HepG2 (cell line): ENCODE data around the gene CDK6. TPM values are rescaled to one million over a fixed set of nuclear protein-coding genes. Genes with fewer than 3 reads are reported as not detected.
A peak's percentile ranks its signal among the peaks of the same experiment; 100 is the strongest.

ENCODE experiments used
- ATAC-seq: fragments of 200-7000 bp; cut with Tn5 transposase; 3 replicates; pipeline ENCODE4 v1.9.1; 2020; ENCODE audit warnings: mild to moderate bottlenecking, moderate library complexity
- BruUV-seq: library from RNA; stranded (reverse); fragments of 400-500 nt; replicated peaks from 2 replicates; lab custom pipeline; 2021; lab: Mats Ljungman, UMichigan
- CTCF ChIA-PET: fragments of 300-600 bp; formaldehyde crosslinking; extraction: SDS; loops from one replicate; lab custom pipeline; 2021; ENCODE audit warnings: low total read pairs, inconsistent platforms, low intra/inter-chr PET ratio; lab: Yijun Ruan, JAX
- POLR2A ChIA-PET: fragments of 350-600 bp; sonication (Branson Sonifier 250); formaldehyde crosslinking; loops from one replicate; lab custom pipeline; 2020; ENCODE audit warnings: antibody characterized with exemption, inconsistent platforms; lab: Yijun Ruan, JAX
- DNase-seq: peaks from one replicate; pipeline ENCODE4 v3.0.0-alpha.2; 2015; ENCODE audit warnings: low spot score
- FAIRE-seq: peaks from 3 replicates; lab custom pipeline; 2011; peaks lifted over from hg19 to GRCh38; lab: Jason Lieb, UNC
- H2AFZ ChIP-seq: one replicate; pipeline ENCODE4 v1.6.1; 2011; ENCODE audit warnings: low read length, inconsistent platforms
- H3K27ac ChIP-seq: fragments of 300-600 bp; 3 replicates; pipeline ENCODE4 v1.8.0; 2011; ENCODE audit warnings: mixed run types, mild to moderate bottlenecking, mixed read lengths, low read length, inconsistent platforms; ENCODE audit not compliant: insufficient read depth; ENCODE audit errors: extremely low read length
- H3K27me3 ChIP-seq, 2 experiments: fragments of 200-600 bp in 1 of 2; 2 replicates in 1 of 2; 3 replicates in 1 of 2; pipeline versions ENCODE4 v1.6.0 to v1.8.0; 2011; ENCODE audit warnings: low read length in 2 of 2, mild to moderate bottlenecking in 2 of 2, moderate library complexity in 2 of 2, inconsistent platforms in 1 of 2; ENCODE audit not compliant: insufficient read depth in 2 of 2, control insufficient read depth in 1 of 2
- H3K36me3 ChIP-seq, 2 experiments: fragments of 200-600 bp in 1 of 2; replicated peaks in 1 of 2; 2 replicates in 1 of 2; 3 replicates in 1 of 2; pipeline versions ENCODE4 v1.5.1 to v1.8.0; 2011; ENCODE audit warnings: low read length in 2 of 2, inconsistent platforms in 1 of 2; ENCODE audit not compliant: insufficient read depth in 2 of 2, control insufficient read depth in 1 of 2
- H3K4me1 ChIP-seq: 2 replicates; pipeline ENCODE4 v1.5.1; 2012; ENCODE audit warnings: low read length, inconsistent platforms; ENCODE audit not compliant: insufficient read depth
- H3K4me2 ChIP-seq: 2 replicates; pipeline ENCODE4 v1.6.0; 2011; ENCODE audit warnings: low read depth, low read length, inconsistent platforms
- H3K4me3 ChIP-seq, 3 experiments: fragments of 200-600 bp in 1 of 3; sonication (generic), shearing (Covaris generic) in 1 of 3; replicated peaks in 1 of 3; 2 replicates each; pipeline ENCODE4 v1.5.1; 2011 to 2016; ENCODE audit warnings: low read length in 3 of 3, inconsistent platforms in 2 of 3, low read depth in 2 of 3, mild to moderate bottlenecking in 2 of 3, control low read depth in 1 of 3, mixed read lengths in 1 of 3; ENCODE audit not compliant: insufficient read depth in 1 of 3
- H3K79me2 ChIP-seq: one replicate; pipeline ENCODE4 v1.6.1; 2011; ENCODE audit warnings: low read length, inconsistent platforms; ENCODE audit not compliant: insufficient read depth
- H3K9ac ChIP-seq: 2 replicates; pipeline ENCODE4 v1.6.0; 2011; ENCODE audit warnings: mild to moderate bottlenecking, low read depth, low read length, inconsistent platforms; ENCODE audit not compliant: insufficient read depth
- H3K9me3 ChIP-seq: 2 replicates; pipeline ENCODE4 v1.5.1; 2012; ENCODE audit warnings: mild to moderate bottlenecking, low read length
- H4K20me1 ChIP-seq: 2 replicates; pipeline ENCODE4 v1.6.0; 2011; ENCODE audit warnings: inconsistent platforms, mild to moderate bottlenecking, low read length, moderate library complexity; ENCODE audit not compliant: insufficient read depth
- ATF3 ChIP-seq: sonication (generic); formaldehyde crosslinking; IDR thresholded peaks from 2 replicates; pipeline ENCODE4 v1.4.0; 2020; ENCODE audit warnings: missing genetic modification reagents
- CEBPG ChIP-seq: IDR thresholded peaks from 2 replicates; pipeline ENCODE4 v1.6.1; 2016
- FOSL1 ChIP-seq: sonication (generic); formaldehyde crosslinking; IDR thresholded peaks from 2 replicates; pipeline ENCODE4 v1.9.0; 2021; ENCODE audit warnings: missing genetic modification reagents, borderline replicate concordance
- FOXC1 ChIP-seq: sonication (generic); formaldehyde crosslinking; IDR thresholded peaks from 2 replicates; pipeline ENCODE4 v1.8.0; 2022; ENCODE audit warnings: mild to moderate bottlenecking, missing genetic modification reagents, borderline replicate concordance
- GTF2F1 ChIP-seq: fragments of 150-350 bp; IDR thresholded peaks from 2 replicates; pipeline ENCODE4 v1.6.1; 2014; ENCODE audit warnings: low read length
- HDAC1 ChIP-seq: sonication (generic); formaldehyde crosslinking; IDR thresholded peaks from 2 replicates; pipeline ENCODE4 v1.5.1; 2020; ENCODE audit warnings: mild to moderate bottlenecking, missing genetic modification reagents
- HIVEP1 ChIP-seq: sonication (generic); formaldehyde crosslinking; IDR thresholded peaks from 2 replicates; pipeline ENCODE4 v1.4.0; 2020; ENCODE audit warnings: mild to moderate bottlenecking, missing genetic modification reagents
- HNRNPH1 ChIP-seq: fragments of 200-400 bp; formaldehyde crosslinking; optimal IDR thresholded peaks from 2 replicates; pipeline ENCODE3; 2017; ENCODE audit warnings: mild to moderate bottlenecking, low read depth, low read length
- JUNB ChIP-seq: sonication (generic); formaldehyde crosslinking; IDR thresholded peaks from 2 replicates; pipeline ENCODE4 v1.8.0; 2022; ENCODE audit warnings: missing genetic modification reagents, mild to moderate bottlenecking, borderline replicate concordance
- MXD4 ChIP-seq: IDR thresholded peaks from 2 replicates; pipeline ENCODE4 v1.6.1; 2016; ENCODE audit warnings: mild to moderate bottlenecking, missing biosample characterization, missing genetic modification reagents
- PHB2 ChIP-seq: fragments of 450-650 bp; IDR thresholded peaks from 2 replicates; pipeline ENCODE4 v1.6.1; 2018; ENCODE audit not compliant: partially characterized antibody
- PHF8 ChIP-seq: sonication (generic); formaldehyde crosslinking; IDR thresholded peaks from 2 replicates; pipeline ENCODE4 v1.5.0; 2020; ENCODE audit warnings: missing genetic modification reagents
- PRDM10 ChIP-seq: sonication (generic); formaldehyde crosslinking; IDR thresholded peaks from 2 replicates; pipeline ENCODE4 v1.4.0; 2020; ENCODE audit warnings: low read depth, missing genetic modification reagents
- RARA ChIP-seq: IDR thresholded peaks from 2 replicates; pipeline ENCODE4 v1.6.1; 2016; ENCODE audit warnings: missing genetic modification reagents, missing compliant biosample characterization
- RBM22 ChIP-seq: fragments of 200-400 bp; formaldehyde crosslinking; optimal IDR thresholded peaks from 2 replicates; pipeline ENCODE3; 2017; ENCODE audit warnings: mild to moderate bottlenecking, low read length, moderate library complexity
- SOX6 ChIP-seq, 2 experiments: fragments of 450-650 bp in 1 of 2; sonication (generic) in 1 of 2; formaldehyde crosslinking in 1 of 2; IDR thresholded peaks; 2 replicates each; pipeline versions ENCODE4 v1.4.0 to v1.6.1; 2017 to 2020; ENCODE audit warnings: antibody characterized with exemption in 1 of 2, mild to moderate bottlenecking in 1 of 2, missing genetic modification reagents in 1 of 2
- TP53 ChIP-seq: sonication (generic); formaldehyde crosslinking; conservative IDR thresholded peaks from 2 replicates; pipeline ENCODE4 v1.4.0; 2020; ENCODE audit warnings: missing genetic modification reagents
- ZBTB7B ChIP-seq: sonication (generic); formaldehyde crosslinking; IDR thresholded peaks from 2 replicates; pipeline ENCODE4 v1.4.0; 2020; ENCODE audit warnings: missing genetic modification reagents
- ZNF292 ChIP-seq: sonication (generic); formaldehyde crosslinking; IDR thresholded peaks from 2 replicates; pipeline ENCODE4 v1.8.1; 2022; ENCODE audit warnings: mild to moderate bottlenecking, low read depth, missing genetic modification reagents, borderline replicate concordance
- ZNF460 ChIP-seq: sonication (generic); formaldehyde crosslinking; IDR thresholded peaks from 2 replicates; pipeline ENCODE4 v1.5.1; 2020; ENCODE audit warnings: missing genetic modification reagents, mild to moderate bottlenecking, borderline replicate concordance
- ZNF564 ChIP-seq: sonication (generic); formaldehyde crosslinking; IDR thresholded peaks from 2 replicates; pipeline ENCODE4 v1.8.1; 2023; ENCODE audit warnings: mild to moderate bottlenecking, missing genetic modification reagents
- whole genome bisulfite sequencing: methylation state at CpG from one replicate; pipeline ENCODE4 v1.1.6; 2017; ENCODE audit warnings: low lambda C conversion rate; 5-methylcytosine and 5-hydroxymethylcytosine counted together
- in situ Hi-C: cut with HindIII; loops from 2 replicates; pipeline ENCODE4 v1.10.0; 2017; ENCODE audit warnings: low pct_unique_long_range_greater_than_20kb; ENCODE audit not compliant: extremely low pct_ligation_motif_present
- intact Hi-C: fragments of 100-400 bp; cut with micrococcal nuclease; formaldehyde crosslinking; loops from one replicate; pipeline ENCODE4 v1.10.0; 2022; ENCODE audit not compliant: unreplicated experiment
- polyA plus RNA-seq, 8 experiments: library from polyadenylated mRNA; depleted of rRNA in 3 of 8; stranded (reverse) in 7 of 8; unstranded in 1 of 8; fragments of >200 nt; fragmentation: Illumina TruSeq in 4 of 8; extraction: Trizol in 4 of 8; gene quantifications; 2 replicates each; pipeline versions ENCODE4 v1.2.1 to v1.2.3, GENCODE V29; 2011 to 2016; ENCODE audit warnings: low read depth in 4 of 8, missing spikeins in 1 of 8, mixed read lengths in 1 of 8; ENCODE audit not compliant: insufficient read depth in 1 of 8
- total RNA-seq, 5 experiments: library from RNA; depleted of rRNA; stranded (reverse); fragments of >200 nt; fragmentation: Illumina TruSeq; extraction: Trizol; gene quantifications; 2 replicates each; pipeline ENCODE4 v1.2.3, GENCODE V29; 2016; ENCODE audit warnings: low read depth in 1 of 5

CDK6 gene
- total and polyA plus RNA-seq, 2 of the 13 experiments (the other 11 are each of a cell fraction or from before 2014, with no cell fraction given), result 34.6 to 90.8 TPM

GRCh38 chr7:92634205-92634604, 202.2 kb downstream of the CDK6 start (continued):
- no peak for TF ChIP-seq PRDM10
- no peak for TF ChIP-seq ZNF460 (CRISPR knock-in tag)
- no peak for TF ChIP-seq PHB2
- no peak for TF ChIP-seq PHF8 (CRISPR knock-in tag)

- in situ Hi-C loops, result no loop called here
- POLR2A ChIA-PET, result no interaction called here
- Histone ChIP-seq H4K20me1 (peaks cover 2% of the 10 kb centered on the region; the same call in 1 of the 2 replicates), H3K4me3 (no peak overlapping the region; a peak in 1 of 6 replicates), H3K4me2 (peak overlapping the region; percentile 28; the same call in 1 of the 2 replicates), H3K9me3 (no peaks in the 10 kb centered on the region), H2AFZ (no peak overlapping the region), H3K36me3 (peaks cover 3 to 27% of the 10 kb centered on the region in 2 experiments; a peak in 4 of 5 replicates), H3K4me1 (peaks cover 36% of the 10 kb centered on the region), H3K9ac (no peak overlapping the region), H3K79me2 (peaks cover 14% of the 10 kb centered on the region), H3K27me3 (no peaks in the 10 kb centered on the region), H3K27ac (no peak overlapping the region)
- ATAC-seq, result peak; percentile 83
- CTCF ChIA-PET, result interaction anchor here (0.6 kb wide), 1 partner anchor 58 kb away, joined by 4 read pairs; no protein-coding TSS in a partner anchor
- 36% methylated on average over 2 of the region's 2 CpGs for WGBS
- intact Hi-C loops, result no loop called here
- BruUV-seq, result no TSS peak
- DNase-seq, result peak; percentile 87
- FAIRE-seq, result peak; percentile 69
- TF ChIP-seq RBM22 (peak; percentile 39), FOXC1 (no peak), RARA (peak; percentile 19; the same call in 1 of the 2 replicates), HDAC1 (CRISPR knock-in tag) (0 out of 2 replicates have a peak, but pooled peaks have one; percentile 27), ZNF564 (CRISPR knock-in tag) (no peak), HIVEP1 (CRISPR knock-in tag) (no peak), CEBPG (peak; percentile 30; the same call in 1 of the 2 replicates), GTF2F1 (no peak), MXD4 (CRISPR knock-in tag) (no peak), FOSL1 (CRISPR knock-in tag) (peak; percentile 83), ZBTB7B (no peak), ZNF292 (CRISPR knock-in tag) (no peak), SOX6 (IDR thresholded peaks at IDR 0.05) (no peak), SOX6 (CRISPR knock-in tag; IDR thresholded peaks at IDR 0.05) (peak; percentile 84), JUNB (CRISPR knock-in tag) (peak; percentile 84; the same call in 1 of the 2 replicates), TP53 (CRISPR knock-in tag) (no peak), ATF3 (peak; percentile 78), HNRNPH1 (no peak)
These were observed 203.0 kb downstream of the CDK6 start for GRCh38 chr7:92633211-92633906.
